ENCODE measurements around the gene CIP2A. TPM values are rescaled to one million over a fixed set of nuclear protein-coding genes. Genes with fewer than 3 reads are reported as not detected.

Gene CIP2A
- total RNA-seq, 3 donors from 2014 or later = 2.0 to 5.1 (median 3.5) TPM

DNA sequence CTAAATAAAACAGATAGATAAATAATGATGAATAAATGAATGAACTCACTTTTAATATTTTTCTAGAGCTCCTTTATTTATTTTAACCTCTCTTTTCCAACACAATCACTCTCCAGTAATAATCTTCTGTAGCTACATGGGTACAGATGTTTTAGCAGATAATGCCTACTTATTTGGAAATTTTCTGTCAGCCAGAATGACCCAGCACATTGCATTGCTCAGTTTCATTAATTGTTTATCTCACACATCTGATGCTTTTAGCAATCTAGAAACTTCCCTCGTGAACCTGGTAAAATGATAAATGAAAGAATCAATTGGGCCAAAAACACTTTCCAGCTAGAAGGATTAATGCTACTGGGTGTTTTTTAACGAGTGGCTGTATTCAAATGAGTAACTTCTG, 64.0 kb downstream of the CIP2A start:
- Histone ChIP-seq H3K27me3 (no peaks in the 10 kb centered on the region), H3K4me3 (no peak overlapping the region), H3K9me3 (no peaks in the 10 kb centered on the region), H3K4me1 (no peaks in the 10 kb centered on the region), H3K36me3 (no peaks in the 10 kb centered on the region), H3K27ac (no peak overlapping the region)
- DNase-seq (ENCODE audit: low spot score in 2 of 2) = no peak
- intact Hi-C loops (cut with DNase I; ENCODE audit: low total_unique reads) = no loop called here
- TF ChIP-seq POLR2AphosphoS5 (IDR thresholded peaks at IDR 0.05) (no peak), POLR2A (IDR thresholded peaks at IDR 0.05) (no peak)
- TF ChIP-seq, protein P1, sequence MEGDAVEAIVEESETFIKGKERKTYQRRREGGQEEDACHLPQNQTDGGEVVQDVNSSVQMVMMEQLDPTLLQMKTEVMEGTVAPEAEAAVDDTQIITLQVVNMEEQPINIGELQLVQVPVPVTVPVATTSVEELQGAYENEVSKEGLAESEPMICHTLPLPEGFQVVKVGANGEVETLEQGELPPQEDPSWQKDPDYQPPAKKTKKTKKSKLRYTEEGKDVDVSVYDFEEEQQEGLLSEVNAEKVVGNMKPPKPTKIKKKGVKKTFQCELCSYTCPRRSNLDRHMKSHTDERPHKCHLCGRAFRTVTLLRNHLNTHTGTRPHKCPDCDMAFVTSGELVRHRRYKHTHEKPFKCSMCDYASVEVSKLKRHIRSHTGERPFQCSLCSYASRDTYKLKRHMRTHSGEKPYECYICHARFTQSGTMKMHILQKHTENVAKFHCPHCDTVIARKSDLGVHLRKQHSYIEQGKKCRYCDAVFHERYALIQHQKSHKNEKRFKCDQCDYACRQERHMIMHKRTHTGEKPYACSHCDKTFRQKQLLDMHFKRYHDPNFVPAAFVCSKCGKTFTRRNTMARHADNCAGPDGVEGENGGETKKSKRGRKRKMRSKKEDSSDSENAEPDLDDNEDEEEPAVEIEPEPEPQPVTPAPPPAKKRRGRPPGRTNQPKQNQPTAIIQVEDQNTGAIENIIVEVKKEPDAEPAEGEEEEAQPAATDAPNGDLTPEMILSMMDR (IDR thresholded peaks at IDR 0.05) = no peak

DNA sequence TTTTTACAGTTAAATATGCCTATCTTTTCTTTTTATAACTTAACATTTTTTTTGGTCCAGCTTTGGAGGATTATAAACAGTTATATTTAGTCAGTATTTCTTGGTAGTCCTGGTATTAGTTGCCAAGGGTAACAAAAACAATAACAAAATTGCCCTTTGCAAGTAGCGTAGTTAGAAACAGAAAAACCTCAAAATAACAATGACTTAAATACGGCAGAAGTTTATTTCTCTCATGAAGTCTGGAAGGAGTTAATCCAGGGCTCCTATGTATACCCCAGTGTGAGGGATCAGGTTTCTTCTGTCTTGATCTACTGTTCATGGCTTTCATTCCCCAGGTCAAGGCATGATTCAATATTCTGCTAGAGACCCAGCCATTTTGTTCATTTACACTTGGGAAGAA, 64.7 kb downstream of the CIP2A start:
- intact Hi-C loops (cut with DNase I; ENCODE audit: low total_unique reads) = no loop called here
- Histone ChIP-seq H3K4me1 (no peaks in the 10 kb centered on the region), H3K36me3 (no peaks in the 10 kb centered on the region), H3K9me3 (no peaks in the 10 kb centered on the region), H3K4me3 (no peak overlapping the region), H3K27me3 (no peaks in the 10 kb centered on the region), H3K27ac (no peak overlapping the region)
- no peak for DNase-seq (ENCODE audit: low spot score in 2 of 2)
- TF ChIP-seq, protein P1 (IDR thresholded peaks at IDR 0.05) = no peak
- TF ChIP-seq POLR2AphosphoS5 (IDR thresholded peaks at IDR 0.05) = no peak
- TF ChIP-seq POLR2A (IDR thresholded peaks at IDR 0.05) = no peak

DNA sequence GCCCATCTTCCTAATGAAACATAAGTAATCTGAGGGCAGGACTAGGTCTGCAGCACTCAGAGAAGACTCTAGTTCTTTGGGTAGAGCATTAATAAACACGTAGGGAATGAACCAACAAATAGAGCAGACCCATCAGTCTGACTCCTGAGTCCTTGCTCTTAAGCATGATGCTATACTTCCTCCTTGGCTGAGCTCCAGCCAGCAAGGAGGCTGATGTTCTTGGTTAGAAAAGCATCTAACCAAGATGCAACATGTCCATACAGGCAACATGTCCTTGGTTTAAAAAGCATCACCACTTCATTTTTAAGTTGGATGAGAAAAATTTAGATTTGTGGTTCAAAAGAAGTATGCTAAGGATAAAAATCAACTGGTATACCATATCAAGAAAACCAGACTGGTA, 70.3 kb downstream of the CIP2A start:
- no peak overlapping the region for H3K4me3 ChIP-seq
- H3K27ac ChIP-seq = no peak overlapping the region
- no peak for DNase-seq (ENCODE audit: low spot score in 2 of 2)
- TF ChIP-seq, protein P1 (IDR thresholded peaks at IDR 0.05) = no peak
- TF ChIP-seq POLR2AphosphoS5 (IDR thresholded peaks at IDR 0.05) (no peak), POLR2A (IDR thresholded peaks at IDR 0.05) (no peak)
- intact Hi-C loops (cut with DNase I; ENCODE audit: low total_unique reads) = no loop called here
- no peaks in the 10 kb centered on the region for H3K27me3 ChIP-seq
- no peaks in the 10 kb centered on the region for H3K4me1 ChIP-seq
- H3K9me3 ChIP-seq = no peaks in the 10 kb centered on the region
- no peaks in the 10 kb centered on the region for H3K36me3 ChIP-seq

DNA sequence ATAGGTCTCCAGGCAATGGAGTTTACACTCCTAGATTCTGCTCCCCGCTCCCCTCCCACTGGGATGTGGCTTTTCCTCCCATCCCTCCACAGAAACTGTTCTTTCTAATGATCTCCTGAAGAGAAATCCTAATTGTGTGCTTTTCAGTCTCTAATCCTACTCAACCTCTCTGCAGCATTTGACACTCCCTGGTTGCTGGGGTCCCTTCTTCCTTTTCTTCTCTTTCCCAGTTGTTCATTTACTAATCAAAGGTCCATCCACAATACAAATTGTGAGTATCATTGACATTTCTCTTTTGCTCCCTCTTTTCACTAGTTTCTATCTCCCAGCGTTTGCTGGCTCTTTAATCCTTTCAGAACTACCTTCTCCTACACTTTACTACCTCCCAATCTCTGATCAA, 72.4 kb downstream of the CIP2A start:
- Histone ChIP-seq H3K9me3 (no peaks in the 10 kb centered on the region), H3K36me3 (no peaks in the 10 kb centered on the region), H3K27me3 (no peaks in the 10 kb centered on the region), H3K4me3 (no peak overlapping the region), H3K27ac (no peak overlapping the region), H3K4me1 (no peaks in the 10 kb centered on the region)
- DNase-seq (ENCODE audit: low spot score in 2 of 2) = no peak
- intact Hi-C loops (cut with DNase I; ENCODE audit: low total_unique reads) = no loop called here
- TF ChIP-seq, protein P1 (IDR thresholded peaks at IDR 0.05) = no peak
- no peak for TF ChIP-seq POLR2AphosphoS5 (IDR thresholded peaks at IDR 0.05)
- no peak for TF ChIP-seq POLR2A (IDR thresholded peaks at IDR 0.05)

DNA sequence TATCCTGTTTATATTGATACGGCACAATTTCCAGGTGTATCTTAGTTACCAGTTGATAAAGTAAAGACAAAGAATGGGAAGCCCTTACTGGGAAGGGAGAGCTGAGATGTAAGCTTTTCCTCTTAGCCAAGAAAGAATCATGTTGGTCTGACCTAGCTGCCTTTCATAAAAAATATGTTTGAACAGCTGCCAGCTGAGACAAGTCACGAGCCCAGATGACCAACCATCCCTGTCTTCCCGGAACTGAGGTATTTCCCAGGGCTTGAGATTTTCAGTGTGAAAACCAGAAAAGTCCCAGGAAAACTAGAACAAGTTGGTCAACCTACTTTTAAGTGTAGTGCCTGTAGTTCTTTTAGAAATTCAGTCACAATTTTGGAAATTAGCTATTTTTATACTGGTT, 75.3 kb downstream of the CIP2A start:
- TF ChIP-seq POLR2AphosphoS5 (IDR thresholded peaks at IDR 0.05) = no peak
- TF ChIP-seq, protein P1 (IDR thresholded peaks at IDR 0.05) = no peak
- H3K9me3 ChIP-seq = no peaks in the 10 kb centered on the region
- intact Hi-C loops (cut with DNase I; ENCODE audit: low total_unique reads) = no loop called here

More for the DNA sequence above, 75.3 kb downstream of the CIP2A start:
- H3K36me3 ChIP-seq = no peaks in the 10 kb centered on the region
- no peak overlapping the region for H3K27ac ChIP-seq
- H3K27me3 ChIP-seq = no peaks in the 10 kb centered on the region
- DNase-seq (ENCODE audit: low spot score in 2 of 2) = no peak
- H3K4me3 ChIP-seq = no peak overlapping the region
- H3K4me1 ChIP-seq = no peaks in the 10 kb centered on the region
